Measurements from ENCODE around the gene LPXN.

- TF ChIP-seq CTCF (IDR thresholded peaks at IDR 0.05) (no peak), POLR2A (IDR thresholded peaks at IDR 0.05) (no peak)
Observed at GRCh38 chr11:58578136-58578634, 2.5 kb upstream of the LPXN start.

Measured in transverse colon (tissue), 3 donors.